ENCODE measurements around the gene FOXB2.

FOXB2 gene

GRCh38 chr9:77063645-77064285 is 44.3 kb downstream of the FOXB2 start:
- DNase-seq (ENCODE audit: extremely low read depth, low read depth) = peak; percentile 39
- no peak overlapping the region for H3K4me3 ChIP-seq (replicated peaks; ENCODE audit: low read depth, low read length)
- TF ChIP-seq CTCF (IDR thresholded peaks at IDR 0.05; ENCODE audit: low read depth, low read length, missing control alignments) = no peak

GRCh38 chr9:77066388-77066787 is 46.9 kb downstream of the FOXB2 start:
- TF ChIP-seq CTCF (IDR thresholded peaks at IDR 0.05; ENCODE audit: low read depth, low read length, missing control alignments) = no peak
- no peak for DNase-seq (ENCODE audit: extremely low read depth, low read depth)
- no peak overlapping the region for H3K4me3 ChIP-seq (replicated peaks; ENCODE audit: low read depth, low read length)
